GM21619 (cell line): ENCODE results near the gene PPFIA1.
A peak's percentile ranks its signal among the peaks of the same experiment; 100 is the strongest.
"Not testable (repeated sequence)": the region's sequence is repeated elsewhere in the genome, so short reads cannot be mapped to it uniquely, and the experiment has no call there.

Experiments
- ATAC-seq: cut with Tn5 transposase; IDR thresholded peaks from one replicate; pipeline ENCODE4 v1.9.1; 2021; ENCODE audit not compliant: unreplicated experiment

PPFIA1 gene

GRCh38 chr11:70322666-70323065 lies 52.2 kb downstream of the PPFIA1 start:
- no peak for ATAC-seq

- no peak for ATAC-seq
Observed at GRCh38 chr11:70323806-70324205, 53.3 kb downstream of the PPFIA1 start.

GRCh38 chr11:70324376-70325115 lies 54.1 kb downstream of the PPFIA1 start:
- peak; percentile 70 for ATAC-seq

GRCh38 chr11:70325824-70326223 lies 55.3 kb downstream of the PPFIA1 start:
- ATAC-seq = no peak

- ATAC-seq = no peak
Observed at GRCh38 chr11:70326365-70326811, 55.9 kb downstream of the PPFIA1 start.

- ATAC-seq = no peak
Observed at GRCh38 chr11:70326833-70327232, 56.3 kb downstream of the PPFIA1 start.

GRCh38 chr11:70327717-70328116 lies 57.2 kb downstream of the PPFIA1 start:
- no peak for ATAC-seq

- no peak for ATAC-seq
Observed at GRCh38 chr11:70328556-70328955, 58.1 kb downstream of the PPFIA1 start.

- not testable (repeated sequence) for ATAC-seq
Observed at GRCh38 chr11:70331320-70331843, 60.9 kb downstream of the PPFIA1 start.

- no peak for ATAC-seq
Observed at GRCh38 chr11:70331901-70332300, 61.4 kb downstream of the PPFIA1 start.

- ATAC-seq = no peak
Observed at GRCh38 chr11:70332567-70332966, 62.1 kb downstream of the PPFIA1 start.

- no peak for ATAC-seq
Observed at GRCh38 chr11:70333261-70333660, 62.8 kb downstream of the PPFIA1 start.

GRCh38 chr11:70334351-70334995 lies 64.0 kb downstream of the PPFIA1 start:
- ATAC-seq = no peak

- ATAC-seq = no peak
Observed at GRCh38 chr11:70335511-70335910, 65.0 kb downstream of the PPFIA1 start.

- ATAC-seq = no peak
Observed at GRCh38 chr11:70338594-70338993, 68.1 kb downstream of the PPFIA1 start.

GRCh38 chr11:70339066-70339465 lies 68.6 kb downstream of the PPFIA1 start:
- no peak for ATAC-seq

- ATAC-seq = no peak
Observed at GRCh38 chr11:70341881-70342429, 71.5 kb downstream of the PPFIA1 start.

GRCh38 chr11:70343636-70344035 lies 73.1 kb downstream of the PPFIA1 start:
- no peak for ATAC-seq

GRCh38 chr11:70348191-70348590 lies 77.7 kb downstream of the PPFIA1 start:
- ATAC-seq = no peak

- no peak for ATAC-seq
Observed at GRCh38 chr11:70348608-70349007, 78.1 kb downstream of the PPFIA1 start.

- ATAC-seq = no peak
Observed at GRCh38 chr11:70351646-70352045, 81.2 kb downstream of the PPFIA1 start.

- no peak for ATAC-seq
Observed at GRCh38 chr11:70352100-70352499, 81.6 kb downstream of the PPFIA1 start.
